HepG2 (cell line): ENCODE results near the gene LMNA. TPM values are rescaled to one million over a fixed set of nuclear protein-coding genes. Genes with fewer than 3 reads are reported as not detected.
A peak's percentile ranks its signal among the peaks of the same experiment; 100 is the strongest.

Experiments
- FOXO1 ChIP-seq: sonication (generic); formaldehyde crosslinking; IDR thresholded peaks from 2 replicates; pipeline ENCODE4 v1.4.0; 2020; ENCODE audit warnings: missing genetic modification reagents
- ISX ChIP-seq: sonication (generic); formaldehyde crosslinking; conservative IDR thresholded peaks from 2 replicates; pipeline ENCODE4 v1.5.0; 2020; ENCODE audit warnings: missing genetic modification reagents
- KDM3A ChIP-seq: IDR thresholded peaks from 2 replicates; pipeline ENCODE4 v1.6.1; 2018; ENCODE audit warnings: low read depth, missing compliant biosample characterization
- LCORL ChIP-seq, 2 experiments: fragments of 450-650 bp in 1 of 2; sonication (generic) in 1 of 2; formaldehyde crosslinking in 1 of 2; IDR thresholded peaks; 2 replicates each; pipeline versions ENCODE4 v1.5.0 to v1.6.1; 2017 to 2020; ENCODE audit warnings: antibody characterized with exemption in 1 of 2, missing genetic modification reagents in 1 of 2
- MAFG ChIP-seq: sonication (generic); formaldehyde crosslinking; IDR thresholded peaks from 2 replicates; pipeline ENCODE4 v1.5.1; 2020; ENCODE audit warnings: mild to moderate bottlenecking, missing genetic modification reagents
- MAX ChIP-seq: IDR thresholded peaks from 2 replicates; pipeline ENCODE4 v1.6.1; 2012; ENCODE audit warnings: inconsistent platforms
- MEIS2 ChIP-seq: sonication (generic); formaldehyde crosslinking; IDR thresholded peaks from 2 replicates; pipeline ENCODE4 v1.9.0; 2021; ENCODE audit warnings: mild to moderate bottlenecking, missing genetic modification reagents
- MYC ChIP-seq: sonication (generic); formaldehyde crosslinking; IDR thresholded peaks from 2 replicates; pipeline ENCODE4 v1.9.0; 2021; ENCODE audit warnings: missing genetic modification reagents, borderline replicate concordance
- MZF1 ChIP-seq: sonication (generic); formaldehyde crosslinking; IDR thresholded peaks from 2 replicates; pipeline ENCODE4 v1.8.1; 2023; ENCODE audit warnings: mild to moderate bottlenecking, missing genetic modification reagents, borderline replicate concordance
- NFE2L1 ChIP-seq: sonication (generic); formaldehyde crosslinking; IDR thresholded peaks from 2 replicates; pipeline ENCODE4 v1.4.0; 2020; ENCODE audit warnings: missing genetic modification reagents, mild to moderate bottlenecking, borderline replicate concordance
- NONO ChIP-seq, 2 experiments: fragments of 450-650 bp in 1 of 2; sonication (generic) in 1 of 2; formaldehyde crosslinking in 1 of 2; IDR thresholded peaks in 1 of 2; conservative IDR thresholded peaks in 1 of 2; 2 replicates each; pipeline versions ENCODE4 v1.6.1 to v1.8.0; 2017 to 2022; ENCODE audit warnings: mild to moderate bottlenecking in 1 of 2, missing genetic modification reagents in 1 of 2, moderate library complexity in 1 of 2
- ZMYM4 ChIP-seq: sonication (generic); formaldehyde crosslinking; IDR thresholded peaks from 2 replicates; pipeline ENCODE4 v1.8.1; 2023; ENCODE audit warnings: mild to moderate bottlenecking, missing genetic modification reagents
- ZNF646 ChIP-seq: sonication (generic); formaldehyde crosslinking; IDR thresholded peaks from 2 replicates; pipeline ENCODE4 v1.9.0; 2021; ENCODE audit warnings: mild to moderate bottlenecking, missing genetic modification reagents
- ZNF678 ChIP-seq: sonication (generic); formaldehyde crosslinking; IDR thresholded peaks from 2 replicates; pipeline ENCODE4 v1.4.0; 2020; ENCODE audit warnings: mild to moderate bottlenecking, missing genetic modification reagents
- polyA plus RNA-seq, 8 experiments: library from polyadenylated mRNA; depleted of rRNA in 3 of 8; stranded (reverse) in 7 of 8; unstranded in 1 of 8; fragments of >200 nt; fragmentation: Illumina TruSeq in 4 of 8; extraction: Trizol in 4 of 8; gene quantifications; 2 replicates each; pipeline versions ENCODE4 v1.2.1 to v1.2.3, GENCODE V29; 2011 to 2016; ENCODE audit warnings: low read depth in 4 of 8, missing spikeins in 1 of 8, mixed read lengths in 1 of 8; ENCODE audit not compliant: insufficient read depth in 1 of 8
- total RNA-seq, 5 experiments: library from RNA; depleted of rRNA; stranded (reverse); fragments of >200 nt; fragmentation: Illumina TruSeq; extraction: Trizol; gene quantifications; 2 replicates each; pipeline ENCODE4 v1.2.3, GENCODE V29; 2016; ENCODE audit warnings: low read depth in 1 of 5
- TF ChIP-seq, protein P1 (sequence below): sonication (generic); formaldehyde crosslinking; IDR thresholded peaks from 2 replicates; pipeline ENCODE4 v1.5.0; 2020; ENCODE audit warnings: missing genetic modification reagents, mild to moderate bottlenecking, borderline replicate concordance
- TF ChIP-seq, protein P2 (sequence below): IDR thresholded peaks from 2 replicates; pipeline ENCODE4 v1.6.1; 2016; ENCODE audit warnings: missing compliant biosample characterization, missing genetic modification reagents, borderline replicate concordance
- TF ChIP-seq, protein P3 (sequence below): sonication (generic); formaldehyde crosslinking; IDR thresholded peaks from 2 replicates; pipeline ENCODE4 v1.5.1; 2020; ENCODE audit warnings: missing genetic modification reagents, mild to moderate bottlenecking, borderline replicate concordance

The LMNA gene
- total and polyA plus RNA-seq, 2 of the 13 experiments (the other 11 are each of a cell fraction or from before 2014, with no cell fraction given) = 107 to 225 TPM

GRCh38 chr1:156104861-156105832 is 9.4 kb upstream of the LMNA start (continued):
- no peak for TF ChIP-seq LCORL (IDR thresholded peaks at IDR 0.05)
- 0 out of 2 replicates have a peak, but pooled peaks have one; percentile 27 for TF ChIP-seq LCORL (CRISPR knock-in tag; IDR thresholded peaks at IDR 0.05)
- TF ChIP-seq MAX = 0 out of 2 replicates have a peak, but pooled peaks have one; percentile 37
- TF ChIP-seq NONO (IDR thresholded peaks at IDR 0.05) = no peak
- TF ChIP-seq NONO (CRISPR knock-in tag; conservative IDR thresholded peaks at IDR 0.05) = 0 out of 2 replicates have a peak, but pooled peaks have one; percentile 27
- TF ChIP-seq MEIS2 = no peak
- TF ChIP-seq, protein P1, sequence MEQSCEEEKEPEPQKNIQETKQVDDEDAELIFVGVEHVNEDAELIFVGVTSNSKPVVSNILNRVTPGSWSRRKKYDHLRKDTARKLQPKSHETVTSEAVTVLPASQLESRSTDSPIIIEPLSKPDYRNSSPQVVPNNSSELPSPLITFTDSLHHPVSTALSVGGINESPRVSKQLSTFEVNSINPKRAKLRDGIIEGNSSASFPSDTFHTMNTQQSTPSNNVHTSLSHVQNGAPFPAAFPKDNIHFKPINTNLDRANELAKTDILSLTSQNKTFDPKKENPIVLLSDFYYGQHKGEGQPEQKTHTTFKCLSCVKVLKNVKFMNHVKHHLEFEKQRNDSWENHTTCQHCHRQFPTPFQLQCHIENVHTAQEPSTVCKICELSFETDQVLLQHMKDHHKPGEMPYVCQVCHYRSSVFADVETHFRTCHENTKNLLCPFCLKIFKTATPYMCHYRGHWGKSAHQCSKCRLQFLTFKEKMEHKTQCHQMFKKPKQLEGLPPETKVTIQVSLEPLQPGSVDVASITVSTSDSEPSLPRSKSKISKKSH (CRISPR knock-in tag) = peak; percentile 27; the same call in 1 of the 2 replicates
- TF ChIP-seq KDM3A = no peak
- TF ChIP-seq, protein P2, sequence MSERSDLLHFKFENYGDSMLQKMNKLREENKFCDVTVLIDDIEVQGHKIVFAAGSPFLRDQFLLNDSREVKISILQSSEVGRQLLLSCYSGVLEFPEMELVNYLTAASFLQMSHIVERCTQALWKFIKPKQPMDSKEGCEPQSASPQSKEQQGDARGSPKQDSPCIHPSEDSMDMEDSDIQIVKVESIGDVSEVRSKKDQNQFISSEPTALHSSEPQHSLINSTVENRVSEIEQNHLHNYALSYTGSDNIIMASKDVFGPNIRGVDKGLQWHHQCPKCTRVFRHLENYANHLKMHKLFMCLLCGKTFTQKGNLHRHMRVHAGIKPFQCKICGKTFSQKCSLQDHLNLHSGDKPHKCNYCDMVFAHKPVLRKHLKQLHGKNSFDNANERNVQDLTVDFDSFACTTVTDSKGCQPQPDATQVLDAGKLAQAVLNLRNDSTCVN = no peak
- TF ChIP-seq, protein P3, sequence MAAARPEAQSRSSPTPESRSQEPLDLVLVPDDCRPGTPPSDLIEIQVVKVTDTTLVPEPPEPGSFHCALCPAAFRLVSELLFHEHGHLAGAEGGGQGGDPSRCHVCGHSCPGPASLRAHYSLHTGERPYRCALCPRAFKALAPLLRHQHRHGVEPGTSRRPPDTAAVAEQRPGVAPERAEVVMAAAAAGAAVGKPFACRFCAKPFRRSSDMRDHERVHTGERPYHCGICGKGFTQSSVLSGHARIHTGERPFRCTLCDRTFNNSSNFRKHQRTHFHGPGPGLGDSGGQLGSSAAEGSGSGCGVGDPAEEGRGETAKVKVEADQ (CRISPR knock-in tag) = no peak
- no peak for TF ChIP-seq NFE2L1 (CRISPR knock-in tag)
- peak; percentile 30; the same call in 1 of the 2 replicates for TF ChIP-seq ZNF646 (CRISPR knock-in tag)
- TF ChIP-seq ZMYM4 = 0 out of 2 replicates have a peak, but pooled peaks have one; percentile 23
- peak; percentile 39; the same call in 1 of the 2 replicates for TF ChIP-seq MYC (CRISPR knock-in tag)
- TF ChIP-seq ZNF678 (CRISPR knock-in tag) = no peak
- no peak for TF ChIP-seq FOXO1 (CRISPR knock-in tag)
- TF ChIP-seq MZF1 = no peak
- no peak for TF ChIP-seq ISX (CRISPR knock-in tag)
- TF ChIP-seq MAFG (CRISPR knock-in tag) = no peak
